ENCODE results near the gene MSRB3.

- TF ChIP-seq CTCF (IDR thresholded peaks at IDR 0.05; ENCODE audit: low read depth, low read length) = no peak
- no peak for TF ChIP-seq EZH2phosphoT487 (IDR thresholded peaks at IDR 0.05; ENCODE audit: low read depth)
Observed at GRCh38 chr12:65501093-65501621, 222.7 kb downstream of the MSRB3 start.
